ENCODE measurements around the gene SLC25A36. TPM values are rescaled to one million over a fixed set of nuclear protein-coding genes. Genes with fewer than 3 reads are reported as not detected.
"Not testable (repeated sequence)": the region's sequence is repeated elsewhere in the genome, so short reads cannot be mapped to it uniquely, and the experiment has no call there.

The SLC25A36 gene
- total RNA-seq, 1 donor from 2014 or later: 59.1 TPM

GRCh38 chr3:141011997-141012262 is 70.3 kb downstream of the SLC25A36 start:
- Mint-ChIP-seq H3K4me1 (ENCODE audit: low read depth) (peaks cover 4% of the 10 kb centered on the region), H3K27me3 (ENCODE audit: low read depth) (peaks cover 5% of the 10 kb centered on the region), H3K9me3 (ENCODE audit: low read depth) (no peaks in the 10 kb centered on the region), H3K36me3 (ENCODE audit: low read depth) (no peaks in the 10 kb centered on the region), H3K27ac (ENCODE audit: unreplicated experiment) (no peak overlapping the region), H3K4me3 (ENCODE audit: unreplicated experiment) (no peak overlapping the region)
- DNase-seq (ENCODE audit: low spot score): no peak
- no peak for TF ChIP-seq CTCF (IDR thresholded peaks at IDR 0.05)

GRCh38 chr3:141012571-141012970 is 70.9 kb downstream of the SLC25A36 start:
- H3K27me3 Mint-ChIP-seq (ENCODE audit: low read depth): peaks cover 5% of the 10 kb centered on the region
- no peaks in the 10 kb centered on the region for H3K36me3 Mint-ChIP-seq (ENCODE audit: low read depth)
- DNase-seq (ENCODE audit: low spot score): no peak
- H3K9me3 Mint-ChIP-seq (ENCODE audit: low read depth): no peaks in the 10 kb centered on the region
- H3K4me1 Mint-ChIP-seq (ENCODE audit: low read depth): peaks cover 4% of the 10 kb centered on the region
- no peak overlapping the region for H3K27ac Mint-ChIP-seq (ENCODE audit: unreplicated experiment)
- H3K4me3 Mint-ChIP-seq (ENCODE audit: unreplicated experiment): no peak overlapping the region
- TF ChIP-seq CTCF (IDR thresholded peaks at IDR 0.05): no peak

GRCh38 chr3:141015481-141015880 is 73.8 kb downstream of the SLC25A36 start:
- H3K9me3 Mint-ChIP-seq (ENCODE audit: low read depth): no peaks in the 10 kb centered on the region
- no peak overlapping the region for H3K4me3 Mint-ChIP-seq (ENCODE audit: unreplicated experiment)
- H3K36me3 Mint-ChIP-seq (ENCODE audit: low read depth): no peaks in the 10 kb centered on the region
- no peak for TF ChIP-seq CTCF (IDR thresholded peaks at IDR 0.05)
- H3K4me1 Mint-ChIP-seq (ENCODE audit: low read depth): peaks cover 5% of the 10 kb centered on the region
- H3K27ac Mint-ChIP-seq (ENCODE audit: unreplicated experiment): no peak overlapping the region
- DNase-seq (ENCODE audit: low spot score): no peak
- H3K27me3 Mint-ChIP-seq (ENCODE audit: low read depth): peaks cover 3% of the 10 kb centered on the region

GRCh38 chr3:141017366-141018322 is 76.0 kb downstream of the SLC25A36 start:
- not testable (repeated sequence) for H3K4me3 Mint-ChIP-seq (ENCODE audit: unreplicated experiment); H3K27me3 Mint-ChIP-seq (ENCODE audit: low read depth); DNase-seq (ENCODE audit: low spot score); H3K36me3 Mint-ChIP-seq (ENCODE audit: low read depth); H3K9me3 Mint-ChIP-seq (ENCODE audit: low read depth); H3K27ac Mint-ChIP-seq (ENCODE audit: unreplicated experiment); H3K4me1 Mint-ChIP-seq (ENCODE audit: low read depth)

GRCh38 chr3:141019244-141019643 is 77.6 kb downstream of the SLC25A36 start:
- no peak overlapping the region for H3K4me3 Mint-ChIP-seq (ENCODE audit: unreplicated experiment)
- H3K27me3 Mint-ChIP-seq (ENCODE audit: low read depth): no peaks in the 10 kb centered on the region
- peaks cover 4% of the 10 kb centered on the region for H3K4me1 Mint-ChIP-seq (ENCODE audit: low read depth)
- no peak overlapping the region for H3K27ac Mint-ChIP-seq (ENCODE audit: unreplicated experiment)
- no peaks in the 10 kb centered on the region for H3K36me3 Mint-ChIP-seq (ENCODE audit: low read depth)
- no peak for DNase-seq (ENCODE audit: low spot score)
- TF ChIP-seq CTCF (IDR thresholded peaks at IDR 0.05): no peak
- peaks cover 4% of the 10 kb centered on the region for H3K9me3 Mint-ChIP-seq (ENCODE audit: low read depth)

All from chondrocyte (in vitro differentiated cells).